A549 (cell line): ENCODE measurements around the gene FAM227B. TPM values are rescaled to one million over a fixed set of nuclear protein-coding genes. Genes with fewer than 3 reads are reported as not detected.

ENCODE experiments used
- ATAC-seq, 2 experiments: fragments of 200-7000 bp in 1 of 2; fragments of >200 bp in 1 of 2; cut with Nextera tagmentation in 1 of 2; cut with Tn5 transposase in 1 of 2; 3 replicates each; pipeline versions ENCODE4 v1.8.0 to v1.9.1; 2018 to 2020; ENCODE audit warnings: mild to moderate bottlenecking in 1 of 2, moderate library complexity in 1 of 2
- CTCF ChIA-PET: fragments of 300-600 bp; sonication (Branson Sonifier 250); formaldehyde crosslinking; extraction: SDS; loops from one replicate; lab custom pipeline; 2021; ENCODE audit warnings: antibody characterized with exemption, inconsistent platforms; lab: Yijun Ruan, JAX
- POLR2A ChIA-PET: fragments of 350-600 bp; formaldehyde crosslinking; extraction: SDS; loops from one replicate; lab custom pipeline; 2021; ENCODE audit warnings: antibody characterized with exemption, inconsistent platforms; lab: Yijun Ruan, JAX
- DNase-seq, 2 experiments: peaks; one replicate each; pipeline versions ENCODE4 v3.0.0 to v3.0.0-alpha.2; 2011 to 2016; ENCODE audit warnings: low read depth in 1 of 2, low spot score in 1 of 2
- FAIRE-seq: peaks from 2 replicates; lab custom pipeline; 2011; peaks lifted over from hg19 to GRCh38; lab: Jason Lieb, UNC
- H3K27ac ChIP-seq, 2 experiments: fragments of >200 bp; sonication (Bioruptor Twin); formaldehyde crosslinking; 3 replicates each; pipeline ENCODE4 v1.5.1; 2016 to 2017
- H3K4me1 ChIP-seq: fragments of >200 bp; sonication (Bioruptor Twin); formaldehyde crosslinking; 3 replicates; pipeline ENCODE4 v1.6.1; 2016
- H3K4me2 ChIP-seq: fragments of >200 bp; sonication (Bioruptor Twin); formaldehyde crosslinking; 3 replicates; pipeline ENCODE4 v1.6.1; 2016
- H3K4me3 ChIP-seq: fragments of >200 bp; sonication (Bioruptor Twin); formaldehyde crosslinking; 3 replicates; pipeline ENCODE4 v1.5.1; 2016
- H3K9me3 ChIP-seq: fragments of >200 bp; sonication (Bioruptor Twin); formaldehyde crosslinking; 3 replicates; pipeline ENCODE4 v1.6.1; 2016
- ATOH8 ChIP-seq: fragments of 250-450 bp; sonication (Bioruptor Pico); IDR thresholded peaks from 2 replicates; pipeline ENCODE4 v1.5.0; 2020; ENCODE audit warnings: low read depth, mild to moderate bottlenecking, moderate library complexity
- BCL3 ChIP-seq: fragments of >200 bp; sonication (Bioruptor Twin); formaldehyde crosslinking; IDR thresholded peaks from 3 replicates; pipeline ENCODE4 v1.6.1; 2016
- CBX8 ChIP-seq: fragments of 200-600 bp; sonication (generic); IDR thresholded peaks from 2 replicates; pipeline ENCODE4 v1.6.1; 2016
- CEBPB ChIP-seq, 2 experiments: fragments of >200 bp in 1 of 2; sonication (Bioruptor Twin) in 1 of 2; formaldehyde crosslinking in 1 of 2; IDR thresholded peaks; 2 replicates each; pipeline ENCODE4 v1.6.1; 2012 to 2016
- E2F6 ChIP-seq: IDR thresholded peaks from 2 replicates; pipeline ENCODE4 v1.6.1; 2012; ENCODE audit warnings: low read depth, borderline replicate concordance
- EHF ChIP-seq: fragments of 250-450 bp; sonication (Bioruptor Pico); IDR thresholded peaks from 2 replicates; pipeline ENCODE4 v1.5.0; 2020; ENCODE audit warnings: mild to moderate bottlenecking
- EHMT2 ChIP-seq: fragments of 200-600 bp; sonication (generic); IDR thresholded peaks from 2 replicates; pipeline ENCODE4 v1.6.1; 2016; ENCODE audit warnings: antibody characterized with exemption, low read depth, mild to moderate bottlenecking, moderate library complexity
- EP300 ChIP-seq, 2 experiments: fragments of >200 bp; sonication (Bioruptor Twin); formaldehyde crosslinking; IDR thresholded peaks; 2 replicates in 1 of 2; 3 replicates in 1 of 2; pipeline ENCODE4 v1.6.1; 2016 to 2017
- FOSB ChIP-seq: fragments of 250-450 bp; sonication (Bioruptor Pico); IDR thresholded peaks from 2 replicates; pipeline ENCODE4 v1.5.0; 2020; ENCODE audit warnings: mild to moderate bottlenecking, moderate library complexity
- FOXS1 ChIP-seq: fragments of 250-450 bp; sonication (Bioruptor Pico); IDR thresholded peaks from 2 replicates; pipeline ENCODE4 v1.5.0; 2020; ENCODE audit warnings: mild to moderate bottlenecking, moderate library complexity
- GATA3 ChIP-seq: IDR thresholded peaks from 2 replicates; pipeline ENCODE4 v1.6.1; 2012; ENCODE audit warnings: borderline replicate concordance
- HES2 ChIP-seq: fragments of >200 bp; sonication (Bioruptor Twin); formaldehyde crosslinking; IDR thresholded peaks from 2 replicates; pipeline ENCODE4 v1.6.1; 2016
- HEYL ChIP-seq: fragments of 250-450 bp; sonication (Bioruptor Pico); IDR thresholded peaks from 2 replicates; pipeline ENCODE4 v1.8.0; 2021; ENCODE audit warnings: mild to moderate bottlenecking, moderate library complexity
- HMGXB4 ChIP-seq: fragments of 250-450 bp; sonication (Bioruptor Pico); IDR thresholded peaks from 2 replicates; pipeline ENCODE4 v1.5.0; 2021; ENCODE audit warnings: mild to moderate bottlenecking, moderate library complexity, borderline replicate concordance
- HOXB5 ChIP-seq: fragments of 250-450 bp; sonication (Bioruptor Pico); IDR thresholded peaks from 2 replicates; pipeline ENCODE4 v1.5.0; 2020; ENCODE audit warnings: mild to moderate bottlenecking, moderate library complexity
- JUN ChIP-seq, 2 experiments: fragments of >200 bp; sonication (Bioruptor Twin); formaldehyde crosslinking; IDR thresholded peaks; 2 replicates in 1 of 2; 3 replicates in 1 of 2; pipeline ENCODE4 v1.6.1; 2016 to 2017
- JUNB ChIP-seq: fragments of >200 bp; sonication (Bioruptor Twin); formaldehyde crosslinking; IDR thresholded peaks from 2 replicates; pipeline ENCODE4 v1.6.1; 2016
- KDM5A ChIP-seq: fragments of 200-600 bp; sonication (generic); IDR thresholded peaks from 2 replicates; pipeline ENCODE4 v1.6.1; 2016; ENCODE audit warnings: antibody characterized with exemption, mild to moderate bottlenecking
- MAFK ChIP-seq: fragments of 450-650 bp; IDR thresholded peaks from 2 replicates; pipeline ENCODE4 v1.6.1; 2014; ENCODE audit not compliant: partially characterized antibody
- MAX ChIP-seq: IDR thresholded peaks from 2 replicates; pipeline ENCODE4 v1.6.1; 2012
- NPAS2 ChIP-seq: fragments of 250-450 bp; sonication (Bioruptor Pico); IDR thresholded peaks from 2 replicates; pipeline ENCODE4 v1.8.0; 2022; ENCODE audit warnings: mild to moderate bottlenecking, moderate library complexity, borderline replicate concordance
- NR3C1 ChIP-seq: fragments of >200 bp; sonication (Bioruptor Twin); formaldehyde crosslinking; IDR thresholded peaks from 3 replicates; pipeline ENCODE4 v1.6.1; 2017
- PBX3 ChIP-seq: IDR thresholded peaks from 2 replicates; pipeline ENCODE4 v1.6.1; 2012
- POLR2A ChIP-seq: IDR thresholded peaks from 2 replicates; pipeline ENCODE4 v1.6.1; 2012; ENCODE audit warnings: mild to moderate bottlenecking, low read length
- RARB ChIP-seq: fragments of 250-450 bp; sonication (Bioruptor Pico); IDR thresholded peaks from 2 replicates; pipeline ENCODE4 v1.8.0; 2021; ENCODE audit warnings: mild to moderate bottlenecking, moderate library complexity
- RCOR1 ChIP-seq: fragments of 150-350 bp; IDR thresholded peaks from 2 replicates; pipeline ENCODE4 v1.6.1; 2014; ENCODE audit warnings: antibody characterized with exemption, low read length, low read depth
- RFX5 ChIP-seq: fragments of 450-650 bp; IDR thresholded peaks from 2 replicates; pipeline ENCODE4 v1.7.1; 2014; ENCODE audit warnings: antibody characterized with exemption, mild to moderate bottlenecking, moderate library complexity
- TP53 ChIP-seq: fragments of 250-450 bp; sonication (Bioruptor Pico); IDR thresholded peaks from 2 replicates; pipeline ENCODE4 v1.5.0; 2021; ENCODE audit warnings: mild to moderate bottlenecking, moderate library complexity
- ZC3H11A ChIP-seq: fragments of 450-650 bp; IDR thresholded peaks from 2 replicates; pipeline ENCODE4 v1.6.1; 2014; ENCODE audit warnings: antibody characterized with exemption, mild to moderate bottlenecking
- WGBS: methylation state at CpG from one replicate; pipeline ENCODE4 v1.1.6; 2017; ENCODE audit errors: missing lambda C conversion rate; 5-methylcytosine and 5-hydroxymethylcytosine counted together
- polyA plus RNA-seq, 4 experiments: library from polyadenylated mRNA; depleted of rRNA in 3 of 4; stranded (reverse); fragments of >200 nt; fragmentation: RNase III in 1 of 4; extraction: RNeasy Plus Mini Kit Qiagen cat#74134 plus additional on column Dnase treatment in 1 of 4; gene quantifications; 2 replicates in 3 of 4; 3 replicates in 1 of 4; pipeline ENCODE4 v1.2.3, GENCODE V29; 2011 to 2017

The FAM227B gene
- polyA plus RNA-seq, 2 of the 4 experiments (the other 2 are of a cell fraction) = 1.9 to 3.7 TPM

GRCh38 chr15:49331951-49332350 lies 288.7 kb downstream of the FAM227B start:
- POLR2A ChIA-PET = no interaction called here
- Histone ChIP-seq H3K4me1 (no peaks in the 10 kb centered on the region), H3K4me2 (no peak overlapping the region), H3K27ac (no peak overlapping the region), H3K4me3 (no peak overlapping the region), H3K9me3 (no peaks in the 10 kb centered on the region)
- WGBS = 84% methylated on average over 3 of the region's 3 CpGs
- FAIRE-seq (no peak), DNase-seq (no peak), ATAC-seq (no peak)
- CTCF ChIA-PET = no interaction called here
- no peak for TF ChIP-seq FOXS1 (CRISPR knock-in tag)

- H3K4me2 ChIP-seq = no peak overlapping the region
- CTCF ChIA-PET = no interaction called here
- H3K9me3 ChIP-seq = no peaks in the 10 kb centered on the region
- H3K4me3 ChIP-seq = no peak overlapping the region
- no peak for ATAC-seq
- TF ChIP-seq FOSB (CRISPR knock-in tag) (no peak), BCL3 (no peak), HOXB5 (no peak), HEYL (CRISPR knock-in tag) (no peak), KDM5A (no peak), CBX8 (no peak), CEBPB (IDR thresholded peaks at IDR 0.05) (no peak), PBX3 (no peak), JUNB (no peak), GATA3 (no peak)
- no peaks in the 10 kb centered on the region for H3K4me1 ChIP-seq
- no peak for FAIRE-seq
- POLR2A ChIA-PET = no interaction called here
- no peak for DNase-seq
- H3K27ac ChIP-seq = no peak overlapping the region
Observed at GRCh38 chr15:49331442-49331841, 289.2 kb downstream of the FAM227B start.

- TF ChIP-seq EP300 (IDR thresholded peaks at IDR 0.05) (no peak), TP53 (CRISPR knock-in tag) (no peak), JUNB (no peak), MAX (no peak), RFX5 (no peak), MAFK (no peak), ATOH8 (CRISPR knock-in tag) (no peak), RARB (CRISPR knock-in tag) (no peak), POLR2A (no peak), E2F6 (no peak), HES2 (no peak), JUN (IDR thresholded peaks at IDR 0.05) (no peak), EHF (no peak), RCOR1 (no peak), ZC3H11A (no peak), NPAS2 (no peak), EHMT2 (no peak), NR3C1 (no peak), HMGXB4 (CRISPR knock-in tag) (no peak)
- TF ChIP-seq, all 56 proteins: peak for 0
- DNase-seq (no peak), ATAC-seq (no peak), FAIRE-seq (no peak)
- H3K9me3 ChIP-seq = no peaks in the 10 kb centered on the region
- no peak overlapping the region for H3K4me2 ChIP-seq
- ChIA-PET POLR2A (no interaction called here), CTCF (no interaction called here)
- H3K4me1 ChIP-seq = no peaks in the 10 kb centered on the region
- H3K4me3 ChIP-seq = no peak overlapping the region
- H3K27ac ChIP-seq = no peak overlapping the region
Observed at GRCh38 chr15:49330166-49330565, 290.5 kb downstream of the FAM227B start.
